Stimulated activated CD8-positive, alpha-beta memory T cell treated with anti-CD3 and anti-CD28 coated beads, Interleukin-7, amount 100 ng/mL, for 24 hours (primary cell): Measurements from ENCODE around the gene SHFL.

Experiments
- DNase-seq: peaks from one replicate; pipeline ENCODE4 v3.0.0-alpha.2; 2020; ENCODE audit warnings: low read depth

SHFL gene

DNA sequence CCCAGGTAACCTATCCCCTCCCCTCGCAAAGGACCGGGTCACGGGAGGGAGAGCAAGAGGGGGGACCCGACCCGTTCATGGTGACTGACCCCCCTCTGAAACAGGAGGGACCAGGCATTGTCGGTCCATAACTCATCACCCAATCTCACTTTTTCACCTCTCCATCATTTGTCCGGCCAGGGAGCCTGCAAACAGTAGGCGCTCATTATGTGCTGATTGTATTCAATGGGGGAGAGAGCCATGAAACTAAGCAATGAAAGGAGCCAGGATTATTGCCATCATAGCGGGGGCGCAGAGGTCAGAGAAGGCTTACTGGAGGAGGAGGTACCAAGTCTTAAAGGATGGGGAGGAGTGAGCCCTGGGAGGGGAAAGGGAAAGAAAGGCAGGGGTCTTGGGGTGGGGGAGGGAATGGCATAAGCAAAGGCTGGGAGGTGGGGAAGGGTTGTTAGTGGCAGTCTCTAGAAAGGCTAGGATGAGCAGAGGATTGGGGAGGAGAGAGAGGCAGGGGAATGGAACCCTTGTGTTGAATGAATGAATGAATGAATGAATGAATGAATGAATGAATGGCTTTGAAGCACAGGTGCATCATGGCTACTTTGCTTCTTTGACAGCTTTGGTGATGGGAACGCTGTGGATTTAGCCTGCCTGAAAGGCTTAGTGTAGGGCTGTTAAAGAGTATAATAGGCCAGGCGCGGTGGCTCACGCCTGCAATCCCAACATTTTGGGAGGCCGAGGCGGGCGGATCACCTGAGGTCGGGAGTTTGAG is 1.4 kb downstream of the SHFL start:
- no peak for DNase-seq

- DNase-seq: no peak
Observed at GRCh38 chr19:10088949-10089554, 2.9 kb downstream of the SHFL start.

GRCh38 chr19:10089801-10090375 is 3.8 kb downstream of the SHFL start:
- DNase-seq: no peak

- no peak for DNase-seq
Observed at GRCh38 chr19:10091370-10091687, 5.2 kb downstream of the SHFL start.

- no peak for DNase-seq
Observed at GRCh38 chr19:10091895-10092641, 6.0 kb downstream of the SHFL start.

DNA sequence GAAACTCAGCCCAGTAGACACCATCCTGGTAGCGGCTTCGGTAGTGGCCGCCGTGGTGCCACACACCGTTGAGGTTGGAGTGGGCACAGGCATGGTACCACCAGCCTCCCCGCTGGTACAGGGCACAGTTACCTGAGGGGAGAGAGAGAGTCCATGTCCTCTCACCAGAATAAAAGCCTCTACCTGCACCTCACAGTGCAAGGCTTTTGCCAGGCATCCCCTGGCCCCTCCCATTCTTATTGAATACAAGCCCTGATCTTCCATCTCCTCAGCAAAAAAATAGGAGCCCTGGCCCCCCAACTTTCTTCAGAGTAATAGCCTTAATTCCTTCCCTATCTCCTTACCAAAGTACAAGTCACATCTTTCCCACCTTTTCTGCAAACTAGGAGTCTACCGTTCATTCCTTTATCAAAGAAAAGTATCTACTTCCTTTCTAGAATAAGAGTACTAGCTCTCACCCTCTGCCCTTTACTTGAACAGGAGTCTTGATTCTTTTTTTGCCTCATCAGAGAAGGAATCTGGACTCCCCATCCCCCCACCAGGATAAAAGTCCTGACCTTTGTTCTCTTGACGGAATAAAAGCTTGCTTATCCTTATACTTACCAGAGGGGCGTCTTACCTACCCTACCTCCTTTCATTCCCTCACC is 6.7 kb downstream of the SHFL start:
- no peak for DNase-seq

- no peak for DNase-seq
Observed at GRCh38 chr19:10093295-10094186, 7.4 kb downstream of the SHFL start.

DNA sequence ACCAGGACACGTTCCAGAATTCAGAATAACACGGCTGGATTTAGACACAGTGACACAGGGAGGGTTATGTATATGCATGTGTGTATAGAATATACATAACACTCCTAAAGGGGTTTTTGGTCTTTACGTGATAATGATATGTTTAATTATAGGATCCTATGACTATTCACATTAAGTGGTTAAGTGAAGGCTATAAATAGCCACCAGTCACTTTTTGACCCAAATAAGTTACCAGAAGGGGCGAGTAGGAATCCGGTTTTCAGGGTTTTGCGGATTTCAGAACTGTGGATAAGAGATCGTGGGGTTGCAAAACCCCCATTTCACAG is 9.5 kb downstream of the SHFL start:
- DNase-seq: no peak

GRCh38 chr19:10095948-10096614 is 10.0 kb downstream of the SHFL start:
- peak; percentile 66 for DNase-seq

DNA sequence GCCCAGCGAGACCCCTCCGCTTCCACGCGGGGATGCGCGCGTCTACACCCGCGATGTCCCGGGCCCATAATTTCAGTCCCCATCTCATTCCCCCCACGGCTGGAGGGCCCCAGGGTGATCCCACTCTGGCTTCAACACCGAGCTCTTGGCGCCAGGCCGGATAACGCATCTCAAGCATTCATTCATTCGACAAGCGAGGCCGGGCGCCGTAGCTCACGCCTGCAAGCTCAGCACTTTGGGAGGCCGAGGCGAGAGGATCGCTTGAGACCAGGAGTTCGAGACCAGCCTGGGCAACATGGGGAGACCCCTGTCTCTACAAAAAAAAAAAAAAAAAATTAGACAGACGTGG is 10.5 kb downstream of the SHFL start:
- DNase-seq: no peak

GRCh38 chr19:10100163-10100785 is 14.2 kb downstream of the SHFL start:
- no peak for DNase-seq

DNA sequence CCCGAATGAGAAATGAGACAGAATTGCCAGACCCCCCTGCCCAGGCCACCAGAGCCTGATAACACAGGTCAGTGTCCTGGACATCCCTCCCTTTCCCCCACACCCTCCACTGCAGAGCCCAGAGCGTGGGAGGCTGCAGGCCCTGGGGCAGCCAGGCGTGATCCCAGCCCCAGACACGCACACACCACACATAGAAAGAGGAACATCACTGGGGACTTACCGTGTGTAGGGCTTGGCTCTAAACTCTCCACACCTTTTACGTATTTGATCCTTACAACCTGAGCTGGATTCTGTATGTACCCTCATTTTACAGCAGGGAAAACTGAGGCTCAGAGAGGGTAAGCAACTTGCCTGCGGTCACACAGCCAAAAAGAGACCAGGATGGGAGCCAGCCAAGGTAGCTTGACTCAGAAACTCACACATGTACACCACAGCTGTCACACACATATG is 16.7 kb downstream of the SHFL start:
- no peak for DNase-seq

DNA sequence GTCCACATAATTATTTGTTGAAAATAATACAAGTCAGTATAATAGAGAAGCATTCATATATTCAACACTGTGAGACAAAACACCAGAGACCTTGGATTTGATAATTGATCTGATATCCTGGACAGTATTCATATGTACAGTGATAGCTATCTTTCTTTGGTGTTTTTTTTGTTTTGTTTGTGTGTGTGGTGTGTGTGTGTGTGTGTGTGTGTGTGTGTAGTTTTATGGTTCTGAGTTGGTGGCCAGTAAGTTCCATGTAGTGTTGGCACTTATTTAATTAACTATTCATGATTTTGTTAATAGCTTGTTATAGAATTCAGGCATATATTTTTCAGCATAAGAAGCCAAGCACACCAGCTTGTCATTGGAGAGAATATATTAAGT is 18.0 kb downstream of the SHFL start:
- no peak for DNase-seq

DNA sequence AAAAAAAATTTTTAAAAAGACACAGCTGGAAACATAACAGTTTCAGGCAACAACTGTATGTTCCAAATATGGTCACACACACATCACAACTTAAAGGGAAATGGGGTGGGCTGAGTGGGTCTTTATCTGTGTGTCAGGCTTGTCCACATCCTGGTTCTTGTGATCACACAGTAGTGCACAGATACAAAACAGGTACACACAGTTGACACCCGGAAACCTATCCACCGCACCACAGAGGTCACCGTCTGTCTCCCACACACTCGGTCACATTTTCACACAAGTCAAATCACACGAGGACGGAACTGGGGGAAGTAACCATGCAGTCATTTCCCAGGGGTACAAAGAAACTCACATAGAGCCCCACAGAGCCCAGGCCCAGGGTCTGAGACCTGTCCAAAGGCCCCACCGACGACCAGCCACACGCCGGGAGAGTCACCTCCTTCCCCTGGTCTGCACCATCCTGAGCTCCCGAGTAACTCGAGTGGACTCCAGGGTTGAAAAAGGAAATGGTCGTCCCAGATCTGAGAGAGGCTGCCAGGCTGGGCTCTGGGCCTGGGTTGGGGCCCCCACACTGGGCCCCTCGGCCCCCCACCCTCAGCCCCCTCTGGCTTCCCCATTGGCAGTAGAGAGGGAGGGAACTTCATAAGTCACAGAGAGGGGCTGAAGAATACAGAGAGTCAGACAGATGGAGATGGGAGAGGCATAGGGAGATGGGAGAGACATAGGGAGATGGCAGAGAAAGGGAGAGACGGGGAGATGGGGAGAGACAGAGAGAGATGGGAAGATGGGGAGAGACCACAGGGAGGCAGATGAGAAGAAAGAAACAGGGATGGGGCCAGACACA is 18.8 kb downstream of the SHFL start:
- DNase-seq: peak; percentile 53

DNA sequence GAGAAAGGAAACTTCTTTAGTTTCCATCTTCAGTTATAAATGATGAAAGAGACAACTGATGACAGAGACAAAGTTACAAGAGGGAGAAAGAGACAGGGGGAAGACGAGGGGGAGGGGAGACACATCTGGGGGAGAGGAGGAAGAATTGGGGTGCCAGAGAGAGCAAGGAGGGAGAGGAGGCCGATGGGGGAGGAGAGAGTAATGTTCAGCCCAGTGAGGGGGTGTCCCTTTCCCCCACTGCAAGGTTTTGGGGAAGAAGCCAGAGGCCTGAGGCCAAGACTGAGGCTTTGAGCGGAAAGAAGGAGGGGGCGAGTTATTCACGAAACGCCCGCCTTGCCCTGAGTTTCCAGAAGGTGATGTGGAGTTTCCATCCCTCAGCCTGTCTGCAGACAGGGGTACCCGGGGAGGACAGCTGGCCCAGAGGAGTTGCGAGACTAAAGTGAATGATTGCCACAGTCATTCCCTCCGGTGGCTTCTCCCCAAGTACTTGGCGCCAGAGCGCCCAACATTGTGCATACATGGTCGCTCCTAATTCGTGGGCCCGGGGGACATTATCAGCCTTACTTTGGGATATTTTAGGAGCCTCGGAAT is 19.5 kb downstream of the SHFL start:
- peak; percentile 57 for DNase-seq

DNA sequence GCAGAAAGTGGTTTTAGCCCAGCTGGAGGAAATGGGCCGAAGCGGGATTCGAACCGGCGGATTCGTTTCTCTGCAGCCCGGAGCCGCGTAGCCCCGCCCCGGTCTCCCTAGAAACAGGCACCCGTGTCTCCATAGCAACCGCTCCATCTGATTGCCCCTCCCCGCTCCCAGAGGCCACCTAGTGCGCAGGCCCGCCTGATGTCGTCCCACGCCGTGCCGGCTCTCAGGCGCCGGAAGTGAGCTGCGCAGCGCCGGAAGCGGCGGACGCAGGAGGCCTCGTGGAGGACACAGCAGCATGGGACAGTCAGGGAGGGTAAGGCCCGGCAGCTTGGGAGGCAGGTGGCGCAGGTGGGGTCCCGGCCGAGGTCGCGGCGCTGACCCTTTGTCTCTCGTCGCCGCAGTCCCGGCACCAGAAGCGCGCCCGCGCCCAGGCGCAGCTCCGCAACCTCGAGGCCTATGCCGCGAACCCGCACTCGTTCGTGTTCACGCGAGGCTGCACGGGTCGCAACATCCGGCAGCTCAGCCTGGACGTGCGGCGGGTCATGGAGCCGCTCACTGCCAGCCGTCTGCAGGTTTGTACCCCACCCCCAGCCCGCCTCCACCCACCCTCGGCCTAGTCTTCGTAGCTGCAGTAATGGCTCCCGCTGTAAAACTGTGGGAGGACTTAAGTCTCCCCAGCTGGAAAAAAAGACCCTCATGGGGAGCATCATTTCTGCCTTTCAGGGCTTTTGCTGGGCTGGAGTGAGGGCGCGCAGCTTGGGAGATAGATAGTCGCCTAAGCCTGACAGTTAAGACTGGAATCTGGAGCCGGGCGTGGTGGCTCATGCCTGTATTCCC is 20.2 kb downstream of the SHFL start, which contains the start of gene PPAN:
Gene PPAN, plus strand, starts transcription at position 263 of the 837 bp plus-strand sequence. Its CDS starts 33 bp downstream, at position 296.
- DNase-seq: peak; percentile 95

GRCh38 chr19:10107254-10107653 is 21.1 kb downstream of the SHFL start:
- no peak for DNase-seq

GRCh38 chr19:10107817-10108367 is 21.8 kb downstream of the SHFL start:
- no peak for DNase-seq
